ENCODE data around the gene PSMA7.
"Not testable (repeated sequence)": the region's sequence is repeated elsewhere in the genome, so short reads cannot be mapped to it uniquely, and the experiment has no call there.

Gene PSMA7

GRCh38 chr20:62118113-62119043, 24.8 kb downstream of the PSMA7 start:
- DNase-seq: no peak

- DNase-seq: peak; percentile 44
Measured at GRCh38 chr20:62117658-62118057, 25.5 kb downstream of the PSMA7 start.

- no peak for DNase-seq
Measured at GRCh38 chr20:62117362-62117646, 25.9 kb downstream of the PSMA7 start.

- no peak for DNase-seq
Measured at GRCh38 chr20:62116558-62117361, 26.4 kb downstream of the PSMA7 start.

GRCh38 chr20:62115800-62116407, 27.3 kb downstream of the PSMA7 start:
- not testable (repeated sequence) for DNase-seq

GRCh38 chr20:62114894-62115293, 28.3 kb downstream of the PSMA7 start:
- DNase-seq: no peak

- no peak for DNase-seq
Measured at GRCh38 chr20:62112368-62112767, 30.8 kb downstream of the PSMA7 start.

- no peak for DNase-seq
Measured at GRCh38 chr20:62111148-62111547, 32.0 kb downstream of the PSMA7 start.

- no peak for DNase-seq
Measured at GRCh38 chr20:62105592-62105991, 37.6 kb downstream of the PSMA7 start.

GRCh38 chr20:62104791-62105345, 38.3 kb downstream of the PSMA7 start:
- DNase-seq: no peak

GRCh38 chr20:62104234-62104789, 38.9 kb downstream of the PSMA7 start:
- DNase-seq: no peak

- no peak for DNase-seq
Measured at GRCh38 chr20:62103508-62104233, 39.5 kb downstream of the PSMA7 start.

- no peak for DNase-seq
Measured at GRCh38 chr20:62101078-62101477, 42.1 kb downstream of the PSMA7 start.

- DNase-seq: no peak
Measured at GRCh38 chr20:62097881-62098407, 45.2 kb downstream of the PSMA7 start.

- DNase-seq: no peak
Measured at GRCh38 chr20:62096421-62097380, 46.5 kb downstream of the PSMA7 start.

GRCh38 chr20:62089393-62089792, 53.8 kb downstream of the PSMA7 start:
- no peak for DNase-seq

GRCh38 chr20:62088258-62089127, 54.7 kb downstream of the PSMA7 start:
- DNase-seq: no peak

GRCh38 chr20:62087632-62088031, 55.6 kb downstream of the PSMA7 start:
- DNase-seq: no peak

GRCh38 chr20:62087227-62087626, 56.0 kb downstream of the PSMA7 start:
- DNase-seq: no peak

All from activated CD4-positive, CD25-positive, alpha-beta regulatory T cell treated with anti-CD3 and anti-CD28 coated beads, Interleukin-2, amount 50 U/mL, for 72 hours (primary cell).